GM18868 (cell line): ENCODE measurements around the gene MRPL9.
"Not testable (repeated sequence)": the region's sequence is repeated elsewhere in the genome, so short reads cannot be mapped to it uniquely, and the experiment has no call there.

Source experiments
- ATAC-seq: cut with Tn5 transposase; IDR thresholded peaks from one replicate; pipeline ENCODE4 v1.9.1; 2021; ENCODE audit warnings: mild to moderate bottlenecking, moderate library complexity; ENCODE audit not compliant: unreplicated experiment

MRPL9 gene

DNA sequence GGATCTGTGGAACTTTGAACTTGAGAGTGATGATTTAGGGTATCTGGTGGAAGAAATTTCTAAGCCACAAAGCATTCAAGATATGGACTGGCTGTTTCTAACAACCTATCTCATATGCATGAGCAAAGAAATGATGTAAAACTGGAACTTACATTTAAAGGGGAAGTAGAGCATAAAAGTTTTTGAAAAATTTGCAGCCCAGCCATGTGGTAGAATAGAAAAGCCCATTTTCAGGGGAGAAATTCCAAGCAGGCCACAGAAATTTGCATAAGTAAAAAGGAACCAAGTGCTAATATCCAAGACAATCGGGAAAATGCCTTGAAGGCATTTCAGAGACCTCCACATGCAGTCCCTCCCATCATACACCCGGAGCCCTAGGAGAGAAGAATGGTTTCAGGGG is 26.3 kb downstream of the MRPL9 start:
- no peak for ATAC-seq

GRCh38 chr1:151733995-151734394 is 29.3 kb downstream of the MRPL9 start:
- not testable (repeated sequence) for ATAC-seq

DNA sequence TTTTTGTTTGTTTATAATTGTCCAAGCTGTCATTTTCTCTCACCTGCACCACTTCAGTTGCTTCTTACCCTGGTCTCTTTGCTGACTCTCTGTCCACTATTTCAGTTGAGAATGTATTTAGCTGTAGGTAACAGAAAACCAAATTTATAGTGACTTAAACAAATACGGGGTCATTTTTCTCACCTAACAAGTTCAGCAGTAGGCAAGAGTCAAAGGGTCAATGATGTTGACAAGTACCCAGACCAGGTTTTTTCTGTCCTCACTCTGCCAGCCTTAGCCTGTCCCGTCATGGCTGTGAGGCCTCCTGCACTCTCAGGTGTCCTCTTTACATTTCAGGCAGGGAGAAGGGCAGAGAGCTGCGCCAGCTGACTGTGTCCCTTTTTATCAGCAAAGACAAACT is 30.2 kb downstream of the MRPL9 start:
- no peak for ATAC-seq

GRCh38 chr1:151729966-151730291 is 33.4 kb downstream of the MRPL9 start:
- ATAC-seq = no peak

GRCh38 chr1:151729157-151729965 is 33.9 kb downstream of the MRPL9 start:
- no peak for ATAC-seq

GRCh38 chr1:151728151-151729054 is 34.9 kb downstream of the MRPL9 start:
- no peak for ATAC-seq

- no peak for ATAC-seq
Measured at GRCh38 chr1:151723726-151724370, 39.4 kb downstream of the MRPL9 start.

DNA sequence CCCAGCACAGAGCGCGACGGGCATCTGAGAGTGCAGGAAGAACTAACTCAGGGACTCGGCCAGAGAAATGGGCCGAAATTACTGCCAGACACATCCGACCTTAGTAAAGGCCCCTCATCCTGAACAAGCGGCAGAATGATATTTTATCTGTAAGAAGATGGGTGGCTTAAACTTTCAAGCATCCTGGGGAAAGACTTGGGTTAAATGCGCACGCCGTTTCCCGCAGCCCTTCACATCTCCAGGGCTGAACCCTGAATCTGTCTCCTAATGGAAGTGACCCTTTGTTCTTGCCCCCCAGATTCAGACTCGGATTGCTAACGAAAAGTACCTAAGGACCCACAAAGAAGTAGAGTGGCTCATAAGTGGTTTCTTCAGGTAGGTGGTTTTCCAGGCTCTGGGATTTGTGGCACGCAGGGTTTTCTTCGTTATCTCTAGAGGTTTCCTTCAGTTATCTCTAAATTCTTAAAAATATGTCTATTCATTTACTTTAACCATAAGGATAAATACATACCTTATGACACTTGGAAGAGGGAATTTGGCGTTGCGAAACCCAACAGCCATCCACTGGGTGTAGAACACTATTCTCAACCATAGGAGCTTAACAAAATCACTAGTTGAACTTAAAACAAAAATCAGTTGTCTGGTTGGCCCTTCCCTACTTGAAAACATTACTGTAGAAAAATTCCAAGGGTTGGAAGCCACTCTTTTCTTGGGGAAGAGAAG is 41.3 kb downstream of the MRPL9 start:
- no peak for ATAC-seq

- ATAC-seq = no peak
Measured at GRCh38 chr1:151720974-151721787, 42.1 kb downstream of the MRPL9 start, which contains the start of gene RIIAD1. TSS of gene RIIAD1 (plus strand) at chr1:151721522. CDS start at chr1:151721537, 15 bp downstream.

- peak; percentile 52 for ATAC-seq
Measured at GRCh38 chr1:151720554-151720953, 42.7 kb downstream of the MRPL9 start.

DNA sequence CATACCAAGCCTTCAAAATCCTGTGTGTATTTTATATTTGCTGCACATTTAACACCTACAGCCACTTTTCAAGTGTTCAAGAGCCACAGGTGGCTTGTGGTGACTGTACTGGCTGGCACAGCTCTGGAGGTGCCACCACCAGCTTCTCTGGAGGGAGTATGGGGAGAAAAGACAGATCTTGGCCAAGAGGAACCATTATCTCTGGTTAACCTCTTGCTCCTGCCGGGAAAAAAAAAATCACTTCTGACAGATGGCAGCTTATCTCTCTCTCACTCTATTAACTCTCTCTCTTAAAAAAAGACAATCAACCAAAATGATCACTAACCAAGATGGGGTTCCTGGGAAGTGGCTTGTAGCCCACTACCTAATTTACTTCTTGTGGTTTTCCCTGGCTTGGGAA is 43.2 kb downstream of the MRPL9 start:
- no peak for ATAC-seq

DNA sequence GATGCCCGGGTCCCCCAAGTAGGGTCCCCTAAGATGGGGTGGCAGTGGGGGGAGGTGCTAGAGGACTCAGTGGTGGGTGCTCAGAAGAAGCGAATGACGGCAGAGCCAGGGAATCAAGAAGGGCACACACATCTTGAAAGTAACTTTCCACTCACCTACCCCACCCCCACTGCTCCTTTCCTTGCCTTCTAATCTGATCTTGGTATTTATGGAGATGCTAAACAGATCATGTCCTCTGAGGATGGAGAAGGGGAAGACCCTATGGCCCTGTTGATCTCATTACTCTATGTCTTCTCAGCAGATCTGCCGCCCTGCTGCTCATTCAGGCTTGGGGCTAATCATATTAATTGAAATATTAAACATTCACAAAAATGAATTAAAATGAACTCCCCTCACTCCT is 44.6 kb downstream of the MRPL9 start:
- no peak for ATAC-seq

DNA sequence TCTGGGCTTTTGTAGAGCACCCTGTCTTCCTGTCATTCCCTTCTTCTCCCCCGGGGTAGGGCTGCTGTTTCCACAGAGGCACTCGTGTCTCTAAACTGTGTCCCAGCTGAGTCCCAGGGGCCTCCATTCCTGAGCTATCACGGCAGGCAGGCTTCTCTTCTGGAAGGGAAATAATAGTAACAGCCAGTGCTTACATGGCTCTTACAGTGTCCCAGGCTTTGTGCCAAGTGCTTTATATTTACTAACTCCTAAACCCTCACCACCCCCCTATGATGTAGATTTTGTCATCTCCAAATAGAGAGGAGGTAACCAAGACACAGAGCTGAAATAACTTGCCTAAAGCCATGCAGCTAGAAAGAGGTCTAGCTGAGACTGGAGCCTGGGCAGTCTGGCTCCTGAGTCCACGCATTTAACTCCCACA is 45.3 kb downstream of the MRPL9 start:
- ATAC-seq = no peak

DNA sequence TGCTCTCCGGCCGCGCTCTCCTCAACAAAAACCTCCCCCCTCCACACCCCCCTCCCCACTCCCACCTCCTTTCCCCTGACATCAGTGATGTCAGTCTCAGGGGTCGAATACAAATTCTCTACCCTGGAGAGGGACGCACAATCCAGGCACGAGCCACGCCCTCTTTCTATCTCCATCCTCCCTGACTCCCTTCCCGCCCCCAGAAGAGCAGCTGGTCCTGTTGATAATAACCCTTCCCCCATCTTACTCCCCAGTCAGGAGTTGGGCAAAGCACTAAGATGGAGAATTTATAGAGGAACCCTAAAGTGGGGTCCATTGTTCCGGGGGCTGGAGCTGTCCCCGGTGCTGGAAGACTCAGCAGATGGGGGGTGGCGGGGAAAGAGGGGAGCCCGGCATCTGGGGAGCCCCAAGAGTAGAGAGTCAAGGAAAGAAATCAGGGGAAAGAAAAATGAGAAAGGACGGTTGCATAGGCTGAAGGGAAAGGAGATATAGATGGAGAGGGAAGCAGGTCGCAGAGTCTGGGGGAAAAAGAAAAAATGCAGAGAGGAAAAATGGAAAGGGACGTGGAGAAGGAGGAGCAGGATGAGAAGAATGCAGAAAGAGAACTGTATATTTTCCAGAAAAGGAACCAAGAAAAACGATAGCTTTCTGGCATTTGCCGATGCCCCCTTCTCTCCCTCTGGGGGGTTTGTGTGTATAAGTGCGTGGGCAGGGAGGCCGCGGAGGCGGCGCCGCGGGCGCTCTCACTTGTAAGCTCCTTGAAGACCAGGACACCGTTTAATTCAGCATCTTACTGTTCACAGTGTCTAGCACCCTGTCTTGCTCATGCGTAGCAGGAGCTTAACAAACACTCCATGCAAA is 46.3 kb downstream of the MRPL9 start, which contains the start of gene CELF3:
CELF3 (minus strand) TSS at position 33 of the 861 bp plus-strand sequence. CDS start 783 bp downstream, outside the sequence.
- no peak for ATAC-seq

- no peak for ATAC-seq
Measured at GRCh38 chr1:151716405-151716762, 46.9 kb downstream of the MRPL9 start.

DNA sequence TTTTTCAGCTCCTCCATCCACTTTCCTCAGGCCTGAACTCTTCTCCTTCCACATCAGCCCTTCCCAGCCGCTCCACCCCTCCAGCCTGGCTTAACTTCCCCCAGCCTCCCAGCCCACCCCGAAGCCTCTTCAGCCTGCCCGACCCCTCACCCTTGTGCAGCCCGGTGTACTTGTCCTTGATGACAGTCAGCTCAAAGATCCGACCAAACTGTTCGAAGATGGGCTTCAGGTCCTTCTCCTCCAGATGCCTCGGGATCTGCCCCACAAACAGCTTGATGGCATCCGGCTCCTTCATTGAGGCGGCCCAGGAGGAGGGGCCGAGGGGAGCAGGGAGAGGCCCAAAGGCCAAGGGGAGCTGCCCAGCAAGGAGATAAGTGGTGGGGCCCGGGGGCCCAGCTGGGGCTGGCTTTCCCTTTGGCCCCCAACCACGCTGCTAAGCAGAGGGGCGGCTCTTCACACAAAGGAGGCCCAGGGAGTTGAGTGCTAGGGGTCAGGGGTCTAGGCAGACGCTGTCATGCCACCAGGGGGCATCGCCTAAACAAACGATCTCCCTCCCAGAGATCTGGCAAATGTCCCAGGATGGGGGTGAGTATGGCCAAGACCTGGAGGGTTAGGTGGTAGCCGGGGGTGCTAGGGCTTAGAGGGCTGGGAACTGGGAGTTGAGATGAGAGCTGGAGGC is 47.4 kb downstream of the MRPL9 start:
- no peak for ATAC-seq

DNA sequence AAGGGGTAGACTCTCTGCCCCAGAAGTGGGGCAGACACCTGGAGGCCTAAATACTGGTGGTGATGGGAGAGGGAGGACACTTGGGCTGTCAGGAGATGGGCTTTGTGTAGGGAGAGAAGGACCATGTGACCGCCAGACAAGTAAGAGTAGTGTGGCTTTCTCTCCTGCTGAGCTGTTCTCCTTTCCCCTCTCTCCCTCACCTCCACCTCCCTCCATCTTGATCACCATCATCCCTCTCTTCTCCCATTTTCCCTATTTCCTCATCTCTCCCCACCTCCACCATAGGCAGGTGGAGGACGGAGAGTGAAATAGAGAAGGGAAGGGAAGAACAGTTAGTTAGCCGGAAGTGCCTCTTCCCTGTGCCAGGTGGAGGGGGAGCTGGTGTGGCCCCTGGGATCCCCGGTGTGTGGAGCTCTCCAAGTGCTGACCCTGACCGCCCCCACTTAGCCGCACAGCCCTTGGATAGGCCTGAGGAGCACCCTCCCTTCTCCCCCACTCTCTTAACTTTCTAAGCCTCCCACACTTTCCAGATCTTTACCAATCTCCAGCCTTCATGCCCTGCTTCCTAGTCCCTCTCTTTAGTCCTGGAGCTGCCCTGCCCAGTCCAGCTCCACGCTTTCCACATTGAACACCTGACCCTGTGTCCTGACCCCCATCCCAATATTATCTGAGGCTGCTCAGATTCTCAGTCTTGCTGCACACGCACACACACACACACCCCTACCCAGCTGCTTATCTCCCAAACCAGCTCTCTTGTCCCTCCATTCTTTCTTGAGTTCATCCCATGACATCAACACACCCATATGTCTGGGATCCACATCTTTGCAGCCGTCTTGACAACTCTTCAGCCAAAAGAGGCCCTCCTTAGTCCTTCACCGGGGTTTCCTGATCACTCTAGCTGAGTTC is 48.2 kb downstream of the MRPL9 start:
- ATAC-seq = no peak
